Activated naive CD4-positive, alpha-beta T cell treated with anti-CD3 and anti-CD28 coated beads, Interleukin-2, amount 50 U/mL, for 72 hours (primary cell): ENCODE results near the gene MGLL. TPM values are rescaled to one million over a fixed set of nuclear protein-coding genes. Genes with fewer than 3 reads are reported as not detected.

Experiments used
- ATAC-seq, 2 donors: fragments of 150-1000 bp; cut with Tn5 transposase; 2 replicates each; pipeline ENCODE4 v1.10.0; 2021; ENCODE audit warnings: mild to moderate bottlenecking in 2 of 2, moderate library complexity in 2 of 2
- DNase-seq, 2 donors: peaks; one replicate each; pipeline ENCODE4 v3.0.0; 2021 to 2022; ENCODE audit warnings: low spot score in 2 of 2
- H3K27ac Mint-ChIP-seq, 2 donors: one replicate each; pipeline ENCODE4 v1.8.0; 2022; ENCODE audit warnings: mild to moderate bottlenecking in 2 of 2, mixed read lengths in 2 of 2
- H3K36me3 Mint-ChIP-seq, 2 donors: one replicate each; pipeline ENCODE4 v1.8.0; 2022; ENCODE audit warnings: mixed read lengths in 2 of 2
- H3K9me3 Mint-ChIP-seq, 2 donors: one replicate each; pipeline ENCODE4 v1.8.0; 2022; ENCODE audit warnings: mixed read lengths in 2 of 2
- total RNA-seq, 2 donors: library from RNA; stranded (reverse); gene quantifications; one replicate each; pipeline ENCODE4 v1.2.3, GENCODE V29; 2022

MGLL gene
- total RNA-seq, 2 donors from 2014 or later, result 0.14 to 0.29 TPM

DNA sequence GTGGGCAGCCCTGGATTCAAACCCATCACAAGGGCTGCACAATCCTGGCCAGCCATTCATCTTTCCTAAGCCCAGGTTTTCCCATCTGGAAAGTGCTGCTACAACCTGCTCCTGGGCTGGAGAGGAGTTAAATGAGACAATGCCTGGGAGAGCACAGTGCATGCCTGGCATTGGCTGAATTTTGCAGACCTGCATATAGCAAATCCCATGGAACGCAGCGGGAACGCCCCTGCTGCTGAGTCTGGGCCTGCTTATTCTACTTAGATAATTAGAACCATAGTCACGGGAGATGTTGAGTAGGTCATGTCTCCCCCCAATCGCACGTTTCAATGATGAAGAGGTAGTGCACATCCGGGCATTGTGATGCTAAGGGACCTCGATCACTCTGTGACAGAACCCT is 102.9 kb downstream of the MGLL start:
- H3K9me3 Mint-ChIP-seq, result no peaks in the 10 kb centered on the region
- DNase-seq, result no peak
- no peaks in the 10 kb centered on the region for H3K36me3 Mint-ChIP-seq
- ATAC-seq, result no peak
- no peak overlapping the region for H3K27ac Mint-ChIP-seq

DNA sequence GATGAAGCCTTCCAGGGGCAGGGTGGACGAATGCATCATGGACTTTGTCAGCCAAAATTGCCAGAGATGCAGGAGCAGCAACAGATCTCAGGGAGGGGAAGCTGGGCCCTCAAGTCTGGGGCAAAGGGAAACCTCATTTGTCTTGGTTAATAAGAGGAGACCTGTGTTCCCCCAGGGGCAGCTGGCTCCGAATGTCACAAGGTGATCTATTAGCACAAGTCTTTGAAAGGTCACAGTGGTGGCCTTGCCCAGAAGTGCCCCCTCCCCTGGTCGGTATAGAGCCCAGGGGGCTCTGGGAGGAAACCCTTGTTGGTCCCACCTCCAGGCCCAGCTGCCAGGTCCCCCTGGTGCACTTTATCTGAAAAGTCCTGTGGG is 103.4 kb downstream of the MGLL start:
- ATAC-seq, result no peak
- no peaks in the 10 kb centered on the region for H3K36me3 Mint-ChIP-seq

DNA sequence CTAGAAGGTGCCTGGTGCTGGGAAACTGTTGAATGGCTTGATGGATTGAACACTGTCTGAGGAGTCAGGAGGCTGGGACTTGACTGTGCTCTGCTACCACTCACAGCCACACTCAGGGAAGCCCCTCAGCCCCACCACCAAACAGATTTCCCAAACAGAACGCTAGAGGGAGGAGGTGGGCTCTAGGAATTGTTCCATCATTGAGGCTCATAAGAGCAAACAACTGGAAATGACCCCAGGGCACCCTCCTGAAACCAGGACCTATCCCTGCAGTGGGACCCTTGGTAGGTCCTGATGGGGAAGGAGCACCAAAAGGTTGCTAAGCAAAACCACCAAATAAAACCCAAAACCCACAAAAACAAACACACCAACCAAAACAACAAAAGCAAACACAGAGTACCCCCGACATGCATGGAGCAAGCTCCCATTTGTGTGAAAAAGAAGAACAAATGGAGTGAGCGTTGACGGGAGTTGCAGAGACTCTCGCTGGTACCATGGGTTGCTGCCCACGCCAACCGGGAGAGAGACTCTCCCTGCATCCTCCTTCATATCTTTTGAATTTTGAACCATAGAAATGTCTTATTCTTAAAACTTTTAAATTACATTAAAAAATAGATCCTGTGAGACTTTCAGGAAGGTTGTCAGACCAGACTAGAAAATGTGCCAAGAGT is 103.9 kb downstream of the MGLL start:
- no peak overlapping the region for H3K27ac Mint-ChIP-seq
- DNase-seq (no peak), ATAC-seq (no peak)
- H3K36me3 Mint-ChIP-seq, result no peaks in the 10 kb centered on the region
- no peaks in the 10 kb centered on the region for H3K9me3 Mint-ChIP-seq

More for the DNA sequence above, 103.4 kb downstream of the MGLL start:
- H3K9me3 Mint-ChIP-seq, result no peaks in the 10 kb centered on the region
- no peak for DNase-seq
- H3K27ac Mint-ChIP-seq, result no peak overlapping the region

DNA sequence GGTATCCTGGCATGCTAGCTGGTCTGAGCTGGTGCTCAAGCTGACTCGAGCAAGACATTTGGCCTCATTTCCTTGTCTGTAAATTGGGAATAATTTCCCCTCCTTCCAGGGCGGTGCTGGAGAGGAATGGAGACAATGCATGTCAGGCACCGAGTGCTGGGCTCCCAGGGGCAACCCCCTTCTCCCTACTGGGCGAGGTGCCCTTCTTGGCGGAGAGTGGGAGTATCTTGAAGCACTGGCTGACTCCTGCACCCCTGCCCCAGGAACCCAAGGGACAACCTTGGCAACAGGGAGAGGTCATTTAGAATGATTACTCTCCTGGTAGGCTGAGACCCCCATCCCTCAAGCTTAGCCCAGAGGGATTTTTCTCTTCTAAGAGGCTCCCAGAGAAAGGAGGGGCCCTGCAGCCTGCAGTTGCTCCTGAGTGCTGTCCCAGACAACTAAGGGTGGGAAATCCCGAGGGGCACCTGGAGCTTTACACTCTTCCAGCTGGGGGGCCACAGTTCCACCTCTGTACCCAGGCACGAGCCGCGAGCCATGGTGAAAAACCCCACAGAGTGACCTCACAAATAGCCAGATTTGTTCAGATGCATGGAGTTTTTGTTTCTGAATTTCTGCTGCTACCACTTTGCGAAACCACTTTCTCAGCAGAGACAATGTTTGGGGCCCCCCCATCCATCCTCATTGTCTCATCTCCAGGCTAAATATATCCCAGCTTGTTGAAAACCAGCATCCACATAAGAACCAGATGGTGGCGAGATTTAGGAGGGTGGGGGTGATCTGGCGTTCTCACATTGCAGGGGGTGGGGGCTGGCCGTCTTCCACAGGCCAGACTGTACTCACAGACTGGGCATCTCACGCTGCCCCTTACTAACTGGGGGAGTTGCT is 104.7 kb downstream of the MGLL start:
- DNase-seq (no peak), ATAC-seq (no peak)
- Mint-ChIP-seq H3K9me3 (no peaks in the 10 kb centered on the region), H3K27ac (no peak overlapping the region), H3K36me3 (no peaks in the 10 kb centered on the region)

DNA sequence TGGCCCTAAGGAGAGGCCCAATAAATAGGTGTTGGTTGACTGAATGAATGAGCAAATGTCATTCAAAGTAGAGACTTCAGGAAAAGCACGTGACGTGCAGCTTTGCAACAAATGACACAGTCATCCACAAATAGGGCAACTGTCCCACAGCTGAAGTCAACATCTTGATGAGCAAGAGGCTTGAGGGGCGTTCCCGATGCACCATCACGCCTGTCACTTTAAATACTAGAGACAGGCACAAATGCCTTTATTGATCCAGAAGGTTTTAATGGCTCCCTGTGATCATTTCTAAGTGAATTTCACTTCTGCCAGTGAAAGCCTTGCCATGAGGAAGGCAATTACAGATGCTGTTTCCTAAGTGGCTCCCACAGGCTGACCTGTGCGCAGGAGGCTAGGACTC is 105.9 kb downstream of the MGLL start:
- Mint-ChIP-seq H3K9me3 (no peaks in the 10 kb centered on the region), H3K27ac (no peak overlapping the region), H3K36me3 (no peaks in the 10 kb centered on the region)
- DNase-seq (no peak), ATAC-seq (no peak)

DNA sequence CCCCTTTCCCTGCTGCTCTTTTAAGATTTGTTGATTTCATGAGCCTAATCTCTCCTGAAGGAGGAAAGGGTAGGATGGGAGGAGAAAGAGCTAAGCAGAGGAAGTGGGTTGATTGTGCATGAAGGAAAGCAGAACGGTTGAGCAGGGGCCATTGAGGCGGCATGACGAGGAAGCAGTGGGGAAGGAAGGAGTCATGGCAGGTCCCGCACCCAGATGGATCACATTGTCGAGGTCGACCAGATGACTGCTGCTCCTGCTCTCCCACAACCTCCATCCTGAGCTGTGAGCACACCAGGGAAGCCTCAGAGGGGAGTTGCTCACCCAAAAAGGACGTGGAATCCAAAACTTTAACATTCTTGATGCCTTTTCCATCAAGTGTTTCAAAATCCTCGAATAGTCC is 106.8 kb downstream of the MGLL start:
- no peaks in the 10 kb centered on the region for H3K36me3 Mint-ChIP-seq
- no peak overlapping the region for H3K27ac Mint-ChIP-seq

DNA sequence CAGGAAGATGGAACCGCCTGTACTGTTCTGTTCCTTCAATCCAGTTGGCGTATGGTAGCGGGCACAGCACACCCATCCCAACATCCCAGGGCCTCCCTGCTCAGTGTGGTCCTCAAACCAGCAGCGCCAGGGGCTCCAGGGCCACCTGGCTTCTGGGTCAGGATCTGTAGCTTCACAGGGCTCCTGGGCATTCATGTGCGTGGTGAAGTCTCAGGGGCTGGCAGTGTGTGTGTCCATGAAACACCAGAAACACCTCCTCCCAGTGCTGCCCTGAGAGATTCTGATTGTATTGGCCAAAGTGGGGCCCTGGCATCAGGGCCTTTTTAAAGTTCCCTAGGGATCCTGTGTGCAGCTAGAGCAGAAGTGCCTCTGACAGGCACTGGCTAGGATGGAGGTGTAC is 107.4 kb downstream of the MGLL start:
- H3K27ac Mint-ChIP-seq, result no peak overlapping the region
- ATAC-seq (no peak), DNase-seq (no peak)
- no peaks in the 10 kb centered on the region for H3K9me3 Mint-ChIP-seq
- no peaks in the 10 kb centered on the region for H3K36me3 Mint-ChIP-seq

More for the DNA sequence above, 106.8 kb downstream of the MGLL start:
- ATAC-seq (no peak), DNase-seq (no peak)
- H3K9me3 Mint-ChIP-seq, result no peaks in the 10 kb centered on the region

DNA sequence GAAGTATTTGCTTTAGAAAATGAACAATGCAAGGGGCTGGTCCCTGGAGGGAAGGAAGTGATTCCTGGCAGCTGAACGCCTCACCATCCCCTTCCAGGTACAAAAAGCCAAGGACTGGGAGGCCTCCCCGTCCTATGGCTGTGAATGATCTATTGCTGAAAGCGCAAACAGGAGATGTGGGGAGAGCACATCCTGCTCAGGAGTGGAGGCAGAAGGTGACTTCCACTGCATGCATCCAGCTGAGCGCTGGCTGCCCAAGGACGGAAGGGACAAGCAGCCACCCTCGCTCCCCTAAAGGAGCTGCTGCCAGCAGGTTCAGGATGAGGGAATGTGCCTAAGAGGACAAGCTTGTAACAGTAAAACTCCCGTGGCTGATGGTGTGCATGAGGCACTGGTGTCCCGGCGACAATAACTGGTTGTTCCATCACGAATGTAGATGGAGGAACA is 108.2 kb downstream of the MGLL start:
- Mint-ChIP-seq H3K9me3 (no peaks in the 10 kb centered on the region), H3K36me3 (no peaks in the 10 kb centered on the region), H3K27ac (no peak overlapping the region)
- ATAC-seq (no peak), DNase-seq (no peak)

DNA sequence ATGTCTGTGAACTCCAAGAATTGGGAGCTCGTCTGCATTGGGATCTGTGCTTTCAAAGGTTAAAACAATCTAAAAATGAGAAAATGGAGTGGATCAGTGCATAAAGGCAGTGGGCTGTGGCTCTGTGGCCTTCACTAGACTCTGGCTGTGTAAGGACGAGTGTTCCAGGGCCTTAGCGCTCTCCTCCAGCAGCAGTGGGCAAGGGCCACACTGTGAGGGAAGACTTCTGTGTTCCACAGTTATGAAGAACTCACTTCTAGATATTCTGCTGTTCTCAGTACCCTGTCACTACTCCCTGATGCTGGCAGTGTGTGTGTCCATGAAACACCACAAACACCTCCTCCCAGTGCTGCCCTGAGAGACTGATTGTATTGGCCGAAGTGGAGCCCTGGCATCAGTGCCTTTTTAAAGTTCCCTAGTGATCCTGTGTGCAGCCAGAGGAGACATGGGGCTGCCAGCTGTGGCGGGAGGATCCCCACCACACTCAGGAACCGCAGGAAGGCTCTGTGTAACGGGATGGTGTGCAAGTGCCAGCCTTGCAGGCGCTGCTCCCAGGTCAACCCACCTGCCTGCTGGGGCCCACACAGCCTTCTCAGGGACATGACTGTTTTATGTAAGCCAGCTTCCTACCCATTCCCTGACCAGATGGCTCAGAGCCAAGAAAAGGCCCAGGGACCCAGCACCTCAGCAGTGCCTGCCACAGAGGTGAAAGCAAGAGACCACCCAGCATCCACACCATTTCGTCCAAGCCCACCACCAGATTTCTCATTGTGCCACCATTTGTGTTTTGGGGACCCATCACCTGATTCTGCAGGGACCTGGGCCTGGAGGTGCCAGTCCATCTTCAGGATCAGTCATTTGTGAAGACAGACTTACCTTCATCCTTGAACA is 109.2 kb downstream of the MGLL start:
- Mint-ChIP-seq H3K9me3 (no peaks in the 10 kb centered on the region), H3K27ac (no peak overlapping the region), H3K36me3 (no peaks in the 10 kb centered on the region)
- DNase-seq, result no peak
- ATAC-seq, result no peak

DNA sequence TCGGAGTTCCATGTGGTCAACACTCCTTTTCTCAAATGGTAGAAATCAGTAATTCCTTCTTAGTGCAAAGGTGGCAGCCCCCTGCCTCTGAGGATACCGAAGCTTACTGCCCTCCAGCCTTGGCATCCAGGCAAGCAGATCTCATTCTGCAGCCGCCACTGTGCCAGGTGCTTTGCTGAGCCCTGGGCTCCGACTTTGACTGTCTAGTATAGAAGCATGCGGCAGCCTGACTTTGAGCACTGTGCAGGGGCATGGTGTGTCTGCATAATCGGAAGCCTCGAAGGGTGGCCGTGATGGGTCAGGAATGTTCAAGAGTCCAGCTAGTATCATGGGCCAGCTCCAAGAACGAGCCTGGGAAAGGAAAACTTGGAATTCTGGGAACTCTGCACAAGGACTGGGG is 109.9 kb downstream of the MGLL start:
- ATAC-seq, result no peak

DNA sequence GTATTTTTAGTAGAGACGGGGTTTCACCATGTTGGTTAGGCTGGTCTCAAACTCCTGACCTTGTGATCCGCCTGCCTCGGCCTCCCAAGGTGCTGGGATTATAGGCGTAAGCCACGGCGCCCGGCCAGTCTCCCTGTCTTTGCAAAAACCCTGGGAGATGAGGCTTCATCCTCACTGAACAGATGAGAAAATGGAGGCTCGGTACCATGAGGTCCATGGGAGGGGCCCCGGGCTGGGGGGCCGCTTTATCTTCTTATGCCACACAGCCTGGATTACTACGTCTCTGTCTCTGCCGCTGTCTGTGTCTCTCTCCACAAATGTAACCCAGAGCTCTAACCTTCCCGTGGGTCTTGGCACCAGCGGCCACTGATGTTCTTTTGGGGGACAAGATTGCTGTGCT is 110.4 kb downstream of the MGLL start:
- DNase-seq (no peak), ATAC-seq (no peak)
- Mint-ChIP-seq H3K9me3 (no peaks in the 10 kb centered on the region), H3K27ac (no peak overlapping the region), H3K36me3 (no peaks in the 10 kb centered on the region)

More for the DNA sequence above, 109.9 kb downstream of the MGLL start:
- Mint-ChIP-seq H3K9me3 (no peaks in the 10 kb centered on the region), H3K27ac (no peak overlapping the region), H3K36me3 (no peaks in the 10 kb centered on the region)
- DNase-seq, result no peak

DNA sequence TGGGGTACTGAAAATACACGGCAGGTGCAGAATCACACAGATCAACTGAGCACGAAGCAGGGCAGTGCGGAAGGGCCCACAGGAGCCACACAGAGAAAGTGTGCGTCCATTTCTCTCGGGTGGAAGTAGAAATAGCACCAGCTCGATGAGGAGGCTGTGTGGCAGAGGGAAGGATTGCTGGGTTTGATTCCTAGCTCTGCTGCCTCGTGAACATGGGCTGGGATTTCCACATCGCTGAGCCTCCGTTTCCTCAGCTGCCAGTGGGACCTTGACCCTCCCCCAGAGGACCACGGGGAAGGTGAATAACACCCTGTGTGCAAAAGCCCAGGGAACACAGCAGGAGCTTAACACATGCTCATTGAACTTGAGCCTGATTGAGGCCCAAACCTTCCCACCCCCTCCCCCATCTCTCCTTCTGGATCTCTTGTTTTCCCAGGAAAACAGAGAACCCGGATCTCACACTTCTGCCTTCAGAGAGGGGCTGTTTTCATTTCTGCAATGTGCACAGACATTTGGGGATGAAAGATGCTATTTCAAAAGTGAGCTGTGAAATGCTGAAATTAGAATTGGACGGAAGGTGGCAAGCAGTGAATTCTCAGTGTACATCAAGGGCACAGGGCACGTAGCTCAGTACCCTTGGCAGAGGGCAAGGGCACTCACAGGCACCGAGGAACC is 111.2 kb downstream of the MGLL start:
- H3K9me3 Mint-ChIP-seq, result no peaks in the 10 kb centered on the region
- DNase-seq (no peak), ATAC-seq (no peak)
- no peak overlapping the region for H3K27ac Mint-ChIP-seq
- H3K36me3 Mint-ChIP-seq, result no peaks in the 10 kb centered on the region

DNA sequence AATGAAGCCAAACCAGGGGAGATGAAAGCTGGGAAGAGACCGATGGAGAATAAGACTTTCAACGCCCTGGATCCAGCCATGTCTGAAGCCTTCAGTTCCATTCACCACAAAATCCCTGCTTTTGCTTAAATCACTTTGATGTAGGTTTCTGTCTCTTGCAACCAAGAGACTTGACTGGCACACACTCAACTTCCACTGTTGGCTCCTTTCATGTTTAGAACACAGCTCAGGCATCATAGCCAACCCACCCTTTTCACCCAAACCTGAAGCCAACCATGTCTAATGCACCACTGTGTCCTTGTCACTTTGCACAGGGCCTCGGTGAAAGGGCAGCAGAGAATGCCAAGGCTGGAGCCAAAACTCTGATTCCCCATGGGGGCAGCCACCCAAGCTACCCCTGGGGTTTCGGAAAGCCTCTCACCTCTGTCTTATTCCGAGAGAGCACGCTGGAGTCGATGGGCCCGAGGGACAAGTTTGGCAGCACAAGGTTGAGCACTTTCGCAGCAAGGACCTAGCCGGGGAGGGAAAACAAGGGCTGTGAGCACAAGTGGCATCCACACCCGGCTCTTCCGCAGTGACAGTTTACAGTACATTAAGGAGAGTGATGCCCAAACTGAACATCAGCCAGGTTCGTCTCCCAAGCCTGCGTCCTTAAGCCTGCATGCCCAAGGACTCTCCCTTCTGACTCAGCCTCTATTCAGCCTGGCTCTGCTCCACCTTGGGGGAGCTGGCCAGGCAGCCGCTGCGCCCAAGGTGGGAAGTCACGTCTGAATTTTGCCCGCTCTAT is 112.0 kb downstream of the MGLL start:
- no peak for ATAC-seq
- Mint-ChIP-seq H3K27ac (no peak overlapping the region), H3K9me3 (no peaks in the 10 kb centered on the region), H3K36me3 (no peaks in the 10 kb centered on the region)
- peak in 1 of 2 donors; percentile 20 for DNase-seq

DNA sequence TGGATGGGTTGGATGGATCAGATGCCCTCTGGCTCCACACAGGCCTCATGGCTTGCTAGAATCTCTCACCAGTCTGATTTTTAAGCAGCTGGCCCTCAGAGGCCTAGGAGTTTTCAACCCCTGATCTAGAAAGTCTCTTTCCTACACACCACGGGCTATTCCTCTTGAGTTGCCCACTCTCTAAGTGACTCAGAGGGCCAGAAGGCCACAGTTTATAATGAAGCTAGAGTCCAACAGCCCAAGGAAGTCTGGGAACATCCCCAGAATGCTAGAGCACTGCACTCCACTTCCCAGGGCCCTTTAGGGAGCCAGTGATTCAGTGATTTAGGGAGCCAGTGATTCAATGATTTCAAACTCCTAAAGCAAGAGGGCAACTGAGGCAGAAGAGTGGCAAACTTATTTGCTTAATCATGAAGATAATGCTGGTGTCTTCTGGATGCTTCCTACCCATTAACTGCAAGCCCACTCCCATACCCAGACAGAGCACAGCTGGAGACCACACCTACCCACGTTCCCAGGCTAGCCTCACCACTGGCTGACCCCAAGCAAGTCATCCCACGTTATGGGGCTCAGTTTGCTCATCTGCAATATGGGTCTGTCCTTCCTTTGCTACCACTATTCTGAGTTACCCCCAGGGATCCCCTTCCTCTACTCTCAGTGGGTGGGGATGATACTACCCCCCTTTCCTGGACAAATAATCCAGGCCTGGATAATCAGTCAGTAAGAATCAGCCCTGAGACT is 112.8 kb downstream of the MGLL start:
- Mint-ChIP-seq H3K27ac (no peak overlapping the region), H3K9me3 (no peaks in the 10 kb centered on the region), H3K36me3 (no peaks in the 10 kb centered on the region)
- no peak for DNase-seq
- no peak for ATAC-seq

DNA sequence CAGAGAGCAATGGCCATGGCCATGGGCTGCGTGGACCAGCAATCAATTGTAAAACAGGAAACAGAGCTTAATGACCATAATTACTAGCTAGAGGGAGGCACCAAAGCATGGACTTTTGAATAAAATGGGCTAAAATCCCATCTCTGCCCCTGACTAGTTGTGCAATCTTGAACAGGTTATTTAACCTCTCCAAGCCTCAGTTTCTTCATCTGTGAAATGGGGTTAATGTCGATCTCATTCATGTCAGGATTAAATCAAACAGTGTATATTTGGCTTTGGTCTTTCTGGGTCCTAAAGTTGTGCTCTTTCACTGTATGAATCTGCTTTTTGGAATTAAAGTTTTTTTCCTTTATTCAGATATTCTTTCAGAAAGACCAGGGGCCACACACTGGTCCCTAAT is 113.5 kb downstream of the MGLL start:
- H3K9me3 Mint-ChIP-seq, result no peaks in the 10 kb centered on the region
- no peaks in the 10 kb centered on the region for H3K36me3 Mint-ChIP-seq
- ATAC-seq (no peak), DNase-seq (no peak)
- no peak overlapping the region for H3K27ac Mint-ChIP-seq
